Globus pallidus (tissue), 1 donor: Measurements from ENCODE around the gene GGA1.

Experiments used
- DNase-seq: peaks from one replicate; pipeline ENCODE4 v3.0.0-alpha.2; 2015; ENCODE audit warnings: low spot score

The GGA1 gene

GRCh38 chr22:37608477-37609239 lies at the start of gene GGA1:
Gene GGA1 (plus strand): TSS chr22:37608834. CDS start chr22:37608861, 27 bp downstream.
- DNase-seq: peak; percentile 97

DNA sequence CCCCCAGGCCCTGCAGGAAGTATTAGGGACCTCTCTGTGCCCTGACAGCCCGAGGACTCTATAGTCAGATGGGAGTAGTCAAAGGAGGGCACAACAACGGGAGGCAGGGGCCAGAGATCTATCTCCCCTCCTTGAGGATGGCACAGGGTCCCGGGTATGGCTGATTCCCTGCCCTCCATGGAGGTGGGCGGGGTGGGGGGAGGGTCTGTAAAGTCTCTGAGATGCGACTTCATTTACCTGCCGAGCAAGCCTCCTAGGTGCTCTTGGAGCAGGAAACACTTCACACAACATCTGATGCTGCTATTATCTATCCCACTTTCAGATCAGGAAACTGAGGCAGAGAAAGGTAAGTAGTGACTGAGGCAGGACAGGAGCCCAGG lies 49.1 kb upstream of the GGA1 start:
- no peak for DNase-seq

DNA sequence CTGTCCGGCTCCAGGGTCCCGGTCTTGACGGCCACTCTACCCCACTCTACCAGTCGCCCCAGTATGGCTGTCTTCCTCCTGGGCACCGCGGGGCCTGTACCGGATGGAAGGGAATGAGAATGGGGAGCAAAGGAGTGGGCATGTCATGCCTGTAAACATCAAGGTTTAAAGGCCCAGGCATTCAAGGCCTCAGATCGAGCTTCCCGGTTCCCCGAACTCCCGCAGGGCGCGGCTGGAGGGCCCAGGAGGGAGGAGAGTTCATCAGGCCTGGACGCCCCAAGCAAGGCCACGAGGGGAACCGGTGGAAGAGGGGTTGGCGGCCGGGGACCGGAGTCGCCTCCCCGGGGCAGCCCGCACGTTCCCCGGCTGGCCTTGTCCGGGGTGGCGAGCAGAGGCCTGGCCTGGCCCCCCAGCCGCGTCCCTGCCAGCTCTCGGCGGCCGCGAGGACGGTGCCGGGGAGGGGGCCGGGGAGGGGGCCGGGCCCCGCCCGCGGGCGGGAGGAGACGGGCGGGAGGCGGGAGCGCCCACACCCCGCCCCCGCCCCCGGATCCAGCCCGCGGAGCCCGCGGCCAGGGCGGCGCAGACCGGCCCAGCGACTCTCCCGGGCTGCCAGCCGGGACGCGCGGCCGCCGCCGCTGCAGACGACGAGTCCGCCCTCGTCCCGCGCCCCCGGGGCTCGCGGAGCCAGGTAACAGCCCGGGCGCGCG lies 48.6 kb upstream of the GGA1 start, which contains the start of gene CDC42EP1:
Gene CDC42EP1, plus strand, starts transcription at position 580 of the 707 bp plus-strand sequence. CDS start 5,870 bp downstream, outside the sequence.
- peak; percentile 81 for DNase-seq

- DNase-seq: peak; percentile 40
Observed at GRCh38 chr22:37560608-37561211, 47.9 kb upstream of the GGA1 start.

GRCh38 chr22:37561212-37562048 lies 47.2 kb upstream of the GGA1 start:
- peak; percentile 90 for DNase-seq

DNA sequence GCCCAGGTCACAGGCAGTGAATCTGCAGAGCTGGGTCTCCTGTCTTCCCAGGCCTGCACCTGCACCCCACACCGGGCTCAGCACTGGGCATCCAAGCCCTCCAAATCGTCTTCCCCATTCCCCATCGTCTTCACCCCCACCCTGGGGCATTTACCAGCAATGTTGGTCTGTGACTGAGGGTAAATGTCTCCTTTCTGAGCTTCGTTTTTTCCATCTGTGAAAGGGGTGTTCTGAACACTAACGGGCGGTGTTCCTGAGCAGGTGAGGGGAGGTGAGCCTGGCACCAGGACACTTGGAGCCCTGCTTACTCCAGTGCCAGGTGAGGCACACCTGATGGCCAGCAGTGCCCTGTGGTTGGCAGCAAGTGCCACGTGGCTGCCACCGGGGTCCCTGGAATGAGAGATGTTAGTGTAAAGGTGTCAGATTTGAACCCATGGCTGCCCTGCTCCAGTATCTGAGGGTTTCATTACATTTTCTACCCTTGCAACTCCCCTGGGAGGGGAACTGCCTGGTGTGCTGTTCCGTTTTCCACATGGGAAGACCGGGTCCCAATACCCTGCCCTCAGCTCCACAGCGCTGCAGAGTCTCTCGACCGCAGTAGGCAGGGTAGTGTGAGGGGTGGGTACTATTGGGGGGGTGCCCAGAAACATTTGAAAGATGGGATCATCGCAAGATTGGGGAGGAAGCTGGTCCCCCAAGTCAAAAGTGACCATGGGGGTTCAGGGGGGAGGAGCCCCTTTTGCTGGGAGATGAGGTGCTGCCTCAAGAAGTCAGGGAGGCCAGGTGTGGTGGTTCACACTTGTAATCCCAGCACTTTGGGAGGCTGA lies 46.4 kb upstream of the GGA1 start:
- DNase-seq: peak; percentile 35

DNA sequence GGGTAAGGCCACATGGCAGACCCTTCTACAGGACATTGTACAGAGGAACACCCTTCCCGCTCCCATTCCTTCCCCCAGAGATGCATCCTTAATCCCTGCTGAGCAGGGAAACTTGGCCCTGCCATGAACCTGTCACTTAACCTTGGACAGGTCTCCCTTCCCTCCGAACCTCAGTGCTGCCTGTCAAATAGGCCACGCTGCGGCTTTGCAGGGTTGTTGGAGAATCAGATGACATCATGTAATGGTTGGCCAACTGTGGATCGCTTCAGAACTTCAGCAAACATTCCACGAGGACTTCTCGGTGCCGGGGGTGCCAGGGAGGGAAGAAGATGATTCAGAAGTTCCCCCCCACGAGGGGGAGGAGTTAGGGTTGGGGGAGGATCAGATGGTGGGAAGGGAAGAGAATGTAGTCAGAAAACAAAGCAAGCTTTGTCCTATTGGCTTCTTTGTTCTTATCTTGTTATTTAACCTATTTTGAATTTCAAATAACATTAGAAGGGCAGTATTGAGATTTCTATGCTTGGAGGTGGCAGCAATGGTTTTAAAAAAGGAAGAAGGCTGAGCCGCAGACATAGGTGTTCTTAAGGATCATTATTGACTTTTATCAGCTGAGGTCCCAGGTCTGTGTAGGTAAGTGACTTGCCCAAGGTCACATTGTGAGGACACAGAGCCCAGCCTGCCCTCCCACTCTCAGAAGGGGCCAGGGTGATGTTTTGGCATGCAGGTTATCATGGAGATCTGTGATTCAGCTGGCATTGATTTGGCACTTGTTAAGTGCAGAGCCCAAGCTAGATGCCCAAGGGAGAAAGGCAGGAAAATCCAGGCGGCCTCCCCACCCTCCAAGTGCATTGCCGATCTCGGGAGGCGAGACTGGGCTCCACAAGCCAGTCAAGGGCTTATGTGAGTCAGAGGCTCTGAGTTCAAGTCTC lies 45.2 kb upstream of the GGA1 start:
- peak; percentile 98 for DNase-seq

DNA sequence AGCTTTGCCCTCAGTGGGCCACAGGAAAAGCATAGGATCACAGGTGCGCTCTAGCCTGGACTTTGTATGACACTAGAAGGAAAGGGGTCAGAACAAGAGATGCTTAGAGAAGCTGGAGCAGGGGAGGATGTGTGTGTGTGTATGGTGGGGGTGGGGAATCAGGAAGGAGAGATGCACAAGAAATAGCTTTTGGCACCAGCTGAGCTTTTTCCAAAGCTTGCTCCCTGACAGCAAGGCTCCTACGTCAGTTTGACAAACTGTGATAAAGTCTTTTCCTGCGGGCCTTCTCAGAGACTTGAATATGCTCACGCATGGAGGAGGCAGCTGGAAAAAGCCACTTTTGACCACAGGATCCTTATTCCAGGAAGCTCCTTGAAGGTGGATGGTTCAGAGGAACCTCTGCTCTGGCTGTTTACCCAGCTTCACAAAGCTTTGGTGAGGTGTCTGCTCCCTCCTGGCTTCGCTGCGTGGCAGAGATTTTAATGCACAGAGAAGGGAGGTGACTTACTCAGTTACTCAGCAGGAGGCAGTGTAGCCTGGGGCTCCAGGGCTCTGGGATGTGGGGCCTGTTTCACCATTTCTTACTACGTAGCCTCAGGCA lies 44.4 kb upstream of the GGA1 start:
- peak; percentile 67 for DNase-seq

DNA sequence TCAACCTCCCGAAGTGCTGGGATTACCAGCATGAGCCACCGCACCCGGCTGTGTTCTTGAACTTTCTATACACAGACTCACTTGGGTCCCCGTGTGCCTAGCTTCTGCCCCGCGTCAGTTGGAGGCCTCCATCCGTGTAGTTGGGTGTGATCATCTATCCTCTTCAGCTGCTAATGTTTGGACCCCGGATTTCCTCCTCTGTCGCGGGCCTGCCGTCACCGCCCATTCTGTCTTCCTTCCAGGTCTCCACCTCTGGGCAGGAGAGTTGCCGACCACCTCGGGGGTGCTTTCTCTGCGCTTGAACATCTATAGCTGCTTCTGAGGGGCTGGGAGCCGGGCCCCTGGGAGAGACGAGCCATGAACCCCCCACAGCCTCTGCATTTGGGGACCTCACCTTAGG lies 42.8 kb upstream of the GGA1 start:
- DNase-seq: peak; percentile 16

GRCh38 chr22:37566329-37566837 lies 42.3 kb upstream of the GGA1 start:
- peak; percentile 63 for DNase-seq

GRCh38 chr22:37566903-37567798 lies 41.5 kb upstream of the GGA1 start:
- DNase-seq: peak; percentile 74

DNA sequence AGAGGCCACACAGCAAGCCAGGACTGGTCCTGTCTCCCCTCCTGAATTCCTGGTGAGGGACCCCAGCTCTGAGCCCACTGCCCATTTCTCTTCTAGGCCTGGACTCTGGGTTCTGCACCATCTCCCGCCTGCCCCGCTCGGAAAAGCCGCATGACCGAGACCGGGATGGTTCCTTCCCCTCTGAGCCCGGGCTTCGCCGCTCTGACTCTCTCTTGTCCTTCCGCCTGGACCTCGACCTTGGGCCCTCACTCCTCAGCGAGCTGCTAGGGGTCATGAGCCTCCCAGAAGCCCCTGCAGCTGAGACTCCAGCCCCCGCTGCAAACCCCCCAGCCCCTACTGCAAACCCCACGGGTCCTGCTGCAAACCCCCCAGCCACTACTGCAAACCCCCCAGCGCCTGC lies 40.6 kb upstream of the GGA1 start:
- DNase-seq: peak; percentile 11

DNA sequence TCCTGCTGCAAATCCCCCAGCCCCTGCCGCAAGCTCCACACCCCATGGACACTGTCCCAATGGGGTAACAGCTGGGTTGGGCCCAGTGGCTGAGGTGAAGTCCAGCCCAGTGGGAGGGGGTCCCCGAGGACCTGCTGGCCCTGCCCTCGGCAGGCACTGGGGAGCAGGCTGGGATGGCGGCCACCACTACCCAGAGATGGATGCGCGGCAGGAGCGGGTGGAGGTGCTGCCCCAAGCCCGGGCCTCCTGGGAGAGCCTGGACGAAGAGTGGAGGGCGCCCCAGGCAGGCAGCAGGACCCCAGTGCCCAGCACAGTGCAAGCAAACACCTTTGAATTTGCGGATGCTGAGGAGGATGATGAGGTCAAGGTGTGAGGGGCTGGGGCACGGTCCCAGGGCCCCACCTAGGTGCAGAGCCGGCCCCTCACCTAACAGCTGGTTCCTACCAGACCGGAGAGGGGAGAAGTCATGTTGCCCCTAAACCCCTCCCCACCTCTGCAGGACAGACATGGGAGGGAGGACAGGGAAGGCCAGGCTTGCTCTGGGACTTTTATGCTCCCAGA lies 40.1 kb upstream of the GGA1 start:
- DNase-seq: no peak

- DNase-seq: peak; percentile 94
Observed at GRCh38 chr22:37569009-37569920, 39.4 kb upstream of the GGA1 start.

DNA sequence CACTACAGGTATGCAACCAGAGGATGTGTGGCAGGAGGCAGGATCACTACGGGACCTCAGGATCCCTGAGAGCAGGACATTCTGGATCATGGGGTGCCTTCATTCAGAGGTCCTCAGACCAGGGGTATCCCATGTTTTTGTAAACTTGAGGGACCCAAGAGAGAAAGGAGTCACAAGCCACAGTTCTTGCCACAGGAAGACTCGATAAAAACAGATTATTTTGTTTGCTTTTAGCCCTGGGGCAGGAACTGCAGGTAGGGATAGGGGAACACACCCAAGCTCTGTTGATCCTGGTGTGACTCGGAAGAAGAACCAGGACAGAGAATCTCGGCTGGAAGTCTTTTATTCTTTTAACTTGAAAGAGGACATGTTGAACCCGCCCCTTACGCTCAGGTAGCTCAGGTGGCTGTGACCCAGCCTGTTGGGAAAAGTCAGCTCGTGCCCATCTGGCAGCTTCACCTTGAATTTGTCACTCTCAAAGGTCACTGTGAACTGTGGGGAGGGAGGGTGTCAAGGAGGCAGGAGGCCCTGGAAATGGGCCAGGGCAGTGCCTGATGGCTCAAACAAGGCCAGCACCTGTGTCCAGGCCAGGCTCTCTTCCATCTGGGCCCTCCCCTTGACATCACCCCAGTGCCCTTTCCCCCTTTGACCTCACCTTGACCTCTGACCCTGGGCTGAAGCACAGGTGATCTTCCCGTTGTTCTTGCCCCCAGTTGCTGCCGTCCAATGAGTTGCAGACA lies 38.5 kb upstream of the GGA1 start:
- peak; percentile 36 for DNase-seq

GRCh38 chr22:37570661-37570976 lies 38.0 kb upstream of the GGA1 start:
- no peak for DNase-seq
